COLO668 (cell line): Measurements from ENCODE around the gene FAM83C.

Experiments
- DNase-seq: peaks from one replicate; lab custom pipeline; 2025; ENCODE audit not compliant: unreplicated experiment; lab: John Stamatoyannopoulos, UW

Gene FAM83C

GRCh38 chr20:35238735-35239134, 53.5 kb downstream of the FAM83C start:
- no peak for DNase-seq

- no peak for DNase-seq
Measured at GRCh38 chr20:35238170-35238569, 54.1 kb downstream of the FAM83C start.

- no peak for DNase-seq
Measured at GRCh38 chr20:35237486-35237885, 54.7 kb downstream of the FAM83C start.

- no peak for DNase-seq
Measured at GRCh38 chr20:35235881-35236280, 56.3 kb downstream of the FAM83C start.
